HepG2 (cell line): ENCODE data around the gene FAM174C. TPM values are rescaled to one million over a fixed set of nuclear protein-coding genes. Genes with fewer than 3 reads are reported as not detected.

Experiments
- BORCS8-MEF2B ChIP-seq: sonication (generic); formaldehyde crosslinking; IDR thresholded peaks from 2 replicates; pipeline ENCODE4 v1.8.0; 2022; ENCODE audit warnings: mild to moderate bottlenecking, missing genetic modification reagents
- BRF2 ChIP-seq: sonication (generic); formaldehyde crosslinking; IDR thresholded peaks from 2 replicates; pipeline ENCODE4 v1.8.1; 2022; ENCODE audit warnings: mild to moderate bottlenecking, missing genetic modification reagents
- DBP ChIP-seq: sonication (generic); formaldehyde crosslinking; IDR thresholded peaks from 2 replicates; pipeline ENCODE4 v1.4.0; 2020; ENCODE audit warnings: missing genetic modification reagents; ENCODE audit errors: not compliant biosample characterization
- FOSL1 ChIP-seq: sonication (generic); formaldehyde crosslinking; IDR thresholded peaks from 2 replicates; pipeline ENCODE4 v1.9.0; 2021; ENCODE audit warnings: missing genetic modification reagents, borderline replicate concordance
- GFI1 ChIP-seq: sonication (generic); formaldehyde crosslinking; IDR thresholded peaks from 2 replicates; pipeline ENCODE4 v1.5.0; 2020; ENCODE audit warnings: missing genetic modification reagents, mild to moderate bottlenecking, borderline replicate concordance
- MBNL3 ChIP-seq: fragments of 250-450 bp; sonication (Bioruptor Pico); conservative IDR thresholded peaks from 2 replicates; pipeline ENCODE4 v1.8.0; 2022; ENCODE audit warnings: mild to moderate bottlenecking, inconsistent platforms
- MLXIP ChIP-seq: sonication (generic); formaldehyde crosslinking; IDR thresholded peaks from 2 replicates; pipeline ENCODE4 v1.9.0; 2021; ENCODE audit warnings: missing genetic modification reagents, borderline replicate concordance
- NONO ChIP-seq, 2 experiments: fragments of 450-650 bp in 1 of 2; sonication (generic) in 1 of 2; formaldehyde crosslinking in 1 of 2; IDR thresholded peaks in 1 of 2; conservative IDR thresholded peaks in 1 of 2; 2 replicates each; pipeline versions ENCODE4 v1.6.1 to v1.8.0; 2017 to 2022; ENCODE audit warnings: mild to moderate bottlenecking in 1 of 2, missing genetic modification reagents in 1 of 2, moderate library complexity in 1 of 2
- NR2F2 ChIP-seq: IDR thresholded peaks from 2 replicates; pipeline ENCODE4 v1.6.1; 2012; ENCODE audit warnings: low read depth, inconsistent platforms, borderline replicate concordance
- PCBP2 ChIP-seq: fragments of 200-400 bp; formaldehyde crosslinking; optimal IDR thresholded peaks from 2 replicates; pipeline ENCODE3; 2018; ENCODE audit warnings: low read length, low read depth; ENCODE audit not compliant: poor library complexity, severe bottlenecking
- SYNCRIP ChIP-seq: fragments of 200-400 bp; formaldehyde crosslinking; IDR thresholded peaks from 2 replicates; pipeline ENCODE4 v1.6.1; 2018; ENCODE audit warnings: mild to moderate bottlenecking, low read depth, low read length; ENCODE audit not compliant: insufficient read depth
- ZMAT5 ChIP-seq: sonication (generic); formaldehyde crosslinking; IDR thresholded peaks from 2 replicates; pipeline ENCODE4 v1.5.0; 2020; ENCODE audit warnings: mild to moderate bottlenecking, low read depth, missing genetic modification reagents, borderline replicate concordance
- ZNF251 ChIP-seq: sonication (generic); formaldehyde crosslinking; IDR thresholded peaks from 2 replicates; pipeline ENCODE4 v1.9.0; 2021; ENCODE audit warnings: mild to moderate bottlenecking, missing genetic modification reagents
- ZNF451 ChIP-seq: sonication (generic); formaldehyde crosslinking; IDR thresholded peaks from 2 replicates; pipeline ENCODE4 v1.5.0; 2020; ENCODE audit warnings: mild to moderate bottlenecking, missing genetic modification reagents
- ZNF512 ChIP-seq: sonication (generic); formaldehyde crosslinking; IDR thresholded peaks from 2 replicates; pipeline ENCODE4 v1.4.0; 2020; ENCODE audit warnings: mild to moderate bottlenecking, missing genetic modification reagents
- ZNF577 ChIP-seq: sonication (generic); formaldehyde crosslinking; IDR thresholded peaks from 2 replicates; pipeline ENCODE4 v1.4.0; 2020; ENCODE audit warnings: mild to moderate bottlenecking, low read depth, missing genetic modification reagents, borderline replicate concordance
- ZNF589 ChIP-seq: sonication (generic); formaldehyde crosslinking; conservative IDR thresholded peaks from 2 replicates; pipeline ENCODE4 v1.8.0; 2022; ENCODE audit warnings: mild to moderate bottlenecking, moderate library complexity, missing genetic modification reagents
- ZNF740 ChIP-seq: sonication (generic); formaldehyde crosslinking; IDR thresholded peaks from 2 replicates; pipeline ENCODE4 v1.4.0; 2020; ENCODE audit warnings: missing genetic modification reagents
- polyA plus RNA-seq, 8 experiments: library from polyadenylated mRNA; depleted of rRNA in 3 of 8; stranded (reverse) in 7 of 8; unstranded in 1 of 8; fragments of >200 nt; fragmentation: Illumina TruSeq in 4 of 8; extraction: Trizol in 4 of 8; gene quantifications; 2 replicates each; pipeline versions ENCODE4 v1.2.1 to v1.2.3, GENCODE V29; 2011 to 2016; ENCODE audit warnings: low read depth in 4 of 8, missing spikeins in 1 of 8, mixed read lengths in 1 of 8; ENCODE audit not compliant: insufficient read depth in 1 of 8
- total RNA-seq, 5 experiments: library from RNA; depleted of rRNA; stranded (reverse); fragments of >200 nt; fragmentation: Illumina TruSeq; extraction: Trizol; gene quantifications; 2 replicates each; pipeline ENCODE4 v1.2.3, GENCODE V29; 2016; ENCODE audit warnings: low read depth in 1 of 5

Gene FAM174C
- total and polyA plus RNA-seq, 2 of the 13 experiments (the other 11 are each of a cell fraction or from before 2014, with no cell fraction given) = 19.5 to 31.3 TPM

- TF ChIP-seq DBP (no peak), ZNF740 (CRISPR knock-in tag) (peak; percentile 82; the same call in 1 of the 2 replicates), NR2F2 (peak; percentile 34; the same call in 1 of the 2 replicates), PCBP2 (no peak), ZNF251 (CRISPR knock-in tag) (no peak), BRF2 (CRISPR knock-in tag) (no peak), ZNF512 (CRISPR knock-in tag) (no peak), ZNF589 (CRISPR knock-in tag) (no peak), ZMAT5 (CRISPR knock-in tag) (no peak), SYNCRIP (no peak), GFI1 (CRISPR knock-in tag) (peak; percentile 50; the same call in 1 of the 2 replicates), MBNL3 (CRISPR knock-in tag) (no peak), BORCS8-MEF2B (CRISPR knock-in tag) (no peak), FOSL1 (peak; percentile 97), ZNF577 (CRISPR knock-in tag) (no peak), MLXIP (CRISPR knock-in tag) (no peak), NONO (IDR thresholded peaks at IDR 0.05) (no peak), NONO (CRISPR knock-in tag; conservative IDR thresholded peaks at IDR 0.05) (peak; percentile 82; the same call in 1 of the 2 replicates), ZNF451 (CRISPR knock-in tag) (peak; percentile 71; the same call in 1 of the 2 replicates)
Measured at GRCh38 chr19:1290703-1291651, 15.6 kb downstream of the FAM174C start (continued).
